GM19240 (cell line): Measurements from ENCODE around the gene TBC1D22A.
"Not testable (repeated sequence)": the region's sequence is repeated elsewhere in the genome, so short reads cannot be mapped to it uniquely, and the experiment has no call there.

Experiments
- DNase-seq: peaks from one replicate; pipeline ENCODE4 v3.0.0; 2011; ENCODE audit warnings: low spot score; ENCODE audit not compliant: insufficient read length

The TBC1D22A gene

GRCh38 chr22:46970411-46971098 lies 208.1 kb downstream of the TBC1D22A start:
- no peak for DNase-seq

- DNase-seq, result no peak
Observed at GRCh38 chr22:46971099-46971763, 208.8 kb downstream of the TBC1D22A start.

- DNase-seq, result no peak
Observed at GRCh38 chr22:46971764-46972125, 209.3 kb downstream of the TBC1D22A start.

DNA sequence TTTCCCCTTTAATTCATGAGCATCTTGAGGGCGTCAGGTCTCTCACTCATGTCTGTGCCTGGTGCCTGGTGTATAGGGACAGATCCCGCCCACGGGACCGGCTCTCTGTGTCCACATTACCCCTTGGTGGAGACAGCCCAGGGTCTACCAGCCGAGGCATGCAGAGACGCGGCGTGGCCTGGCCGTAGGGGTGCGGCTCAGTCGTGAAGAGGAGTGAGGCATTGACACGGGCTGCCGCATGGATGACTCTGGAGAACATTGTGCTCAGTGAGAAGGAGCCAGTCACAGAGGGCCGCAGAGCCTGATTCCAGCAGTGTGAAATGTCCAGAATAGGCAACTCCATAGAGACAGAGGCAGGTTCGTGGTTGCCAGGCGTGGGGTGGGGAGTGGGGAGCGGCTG lies 209.8 kb downstream of the TBC1D22A start:
- no peak for DNase-seq

GRCh38 chr22:46972901-46973831 lies 210.7 kb downstream of the TBC1D22A start:
- no peak for DNase-seq

- no peak for DNase-seq
Observed at GRCh38 chr22:46974077-46974476, 211.6 kb downstream of the TBC1D22A start.

DNA sequence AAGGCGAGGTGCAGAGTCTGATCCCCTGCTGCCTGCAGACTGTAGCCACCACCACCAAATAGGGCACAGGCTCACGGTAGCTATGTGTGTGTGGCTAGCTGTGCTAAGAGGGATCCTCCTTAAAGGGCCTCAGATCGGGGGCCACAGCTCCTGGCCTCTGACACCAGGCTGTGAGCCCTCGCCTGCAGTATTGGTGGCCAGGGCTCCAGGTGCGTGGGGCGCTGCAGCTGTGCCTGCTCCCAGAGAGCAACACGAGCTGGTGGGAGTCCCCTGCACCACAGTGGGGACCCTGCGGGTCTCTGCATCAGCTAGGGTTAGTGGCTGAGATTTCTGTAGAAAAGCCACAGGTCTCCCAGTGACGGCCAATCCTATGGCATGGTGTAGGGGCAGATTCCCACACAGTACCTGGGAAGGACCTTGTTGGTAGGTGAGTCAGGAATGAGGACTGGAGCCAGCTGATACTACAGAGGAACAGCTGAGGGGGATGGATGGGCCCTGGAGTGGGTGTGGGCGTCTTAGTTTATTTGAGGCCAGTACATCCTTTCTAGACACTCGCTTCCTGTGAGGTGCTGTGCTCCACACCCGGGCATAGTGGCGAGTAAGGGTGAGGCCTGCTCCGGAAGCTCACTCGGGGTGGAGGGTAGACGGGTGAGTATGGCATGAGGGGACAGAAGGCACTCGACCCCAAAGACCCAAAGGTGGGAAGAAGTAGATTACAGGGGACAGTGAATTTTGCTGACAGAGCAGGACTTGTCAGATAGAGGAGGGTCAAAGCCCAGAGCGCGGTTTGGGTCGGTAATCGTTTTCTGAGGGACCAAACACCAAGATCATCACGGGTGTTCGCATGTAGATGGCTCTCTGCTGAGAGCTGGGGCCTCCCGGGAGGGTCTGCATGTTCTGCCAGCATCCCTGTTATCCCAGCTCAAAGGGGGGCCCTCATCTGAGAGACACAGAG lies 212.5 kb downstream of the TBC1D22A start:
- no peak for DNase-seq

- DNase-seq, result no peak
Observed at GRCh38 chr22:46976143-46976542, 213.7 kb downstream of the TBC1D22A start.

DNA sequence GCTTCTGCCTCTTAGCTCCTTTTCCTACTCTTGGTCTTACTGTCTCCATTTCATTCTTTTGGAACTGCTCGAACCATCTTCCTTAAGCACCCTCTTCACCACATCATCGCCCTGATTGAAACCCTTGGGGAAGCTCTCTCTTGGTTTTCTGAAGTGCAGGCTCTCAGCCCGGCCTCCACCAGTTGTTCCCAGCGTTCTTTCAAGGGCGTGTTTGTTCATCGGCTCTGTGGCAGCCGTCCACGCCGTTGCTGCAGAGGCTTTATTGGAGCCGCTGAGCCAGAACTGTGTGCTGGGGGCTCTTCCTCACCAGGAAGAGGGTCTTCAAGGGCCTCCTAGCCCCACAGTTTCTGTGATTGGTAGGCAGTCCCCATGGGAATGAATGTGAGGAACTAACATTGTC lies 214.1 kb downstream of the TBC1D22A start:
- DNase-seq, result no peak

GRCh38 chr22:46977656-46978343 lies 215.3 kb downstream of the TBC1D22A start:
- no peak for DNase-seq

- DNase-seq, result not testable (repeated sequence)
Observed at GRCh38 chr22:46978668-46979067, 216.2 kb downstream of the TBC1D22A start.

DNA sequence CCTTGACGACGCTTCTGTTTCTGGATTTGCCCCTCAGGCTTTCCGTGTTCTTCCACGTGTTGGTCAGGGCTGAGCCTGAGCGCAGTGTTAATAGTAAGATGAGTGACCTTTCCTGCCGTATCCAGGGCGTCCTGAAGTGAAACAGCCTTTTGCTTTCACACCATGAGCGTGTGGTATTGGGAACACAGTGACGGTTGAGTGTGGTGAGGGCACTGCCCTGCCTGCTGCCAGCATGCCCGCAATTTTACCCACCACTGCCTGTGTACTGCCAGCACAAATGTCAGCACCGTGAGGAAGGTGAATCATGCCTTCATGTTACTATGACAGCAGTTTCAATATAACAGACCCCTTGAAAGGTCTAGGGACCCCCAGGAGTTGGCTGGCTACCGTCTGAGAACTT lies 217.1 kb downstream of the TBC1D22A start:
- no peak for DNase-seq

DNA sequence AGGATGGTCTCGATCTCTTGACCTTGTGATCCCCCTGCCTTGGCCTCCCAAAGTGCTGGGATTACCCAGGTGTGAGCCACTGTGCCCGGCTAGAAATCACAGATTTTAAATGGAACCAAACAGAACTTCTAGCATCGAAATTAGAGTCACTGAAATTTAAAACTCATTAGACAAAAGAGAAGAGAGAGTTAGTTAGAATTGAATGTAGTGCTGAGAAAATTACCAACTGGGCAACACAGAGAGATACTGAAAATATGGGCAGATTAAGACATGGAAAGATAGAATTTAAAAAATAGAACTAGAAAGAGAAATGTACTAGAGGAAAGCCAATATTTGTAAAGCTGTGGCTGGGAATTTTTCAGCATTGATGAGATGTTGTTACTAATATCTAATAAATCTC lies 217.9 kb downstream of the TBC1D22A start:
- DNase-seq, result no peak

- no peak for DNase-seq
Observed at GRCh38 chr22:46982635-46983034, 220.2 kb downstream of the TBC1D22A start.

- DNase-seq, result no peak
Observed at GRCh38 chr22:46983046-46983445, 220.6 kb downstream of the TBC1D22A start.

GRCh38 chr22:46984751-46985506 lies 222.5 kb downstream of the TBC1D22A start:
- DNase-seq, result no peak

GRCh38 chr22:46985507-46985882 lies 223.0 kb downstream of the TBC1D22A start:
- DNase-seq, result no peak

- DNase-seq, result no peak
Observed at GRCh38 chr22:46986788-46987187, 224.3 kb downstream of the TBC1D22A start.

GRCh38 chr22:46990937-46991550 lies 228.6 kb downstream of the TBC1D22A start:
- DNase-seq, result no peak
